MM.1S (cell line): Measurements from ENCODE around the gene RGL3.
A peak's percentile ranks its signal among the peaks of the same experiment; 100 is the strongest.
"Not testable (repeated sequence)": the region's sequence is repeated elsewhere in the genome, so short reads cannot be mapped to it uniquely, and the experiment has no call there.

Source experiments
- DNase-seq: peaks from one replicate; pipeline ENCODE4 v3.0.0-alpha.2; 2015
- H2AFZ ChIP-seq: fragments of 300-600 bp; sonication (generic); 2 replicates; pipeline ENCODE4 v1.6.0; 2016; ENCODE audit warnings: antibody characterized with exemption, low read length
- H3F3A ChIP-seq: fragments of 300-600 bp; sonication (generic); 2 replicates; pipeline ENCODE4 v1.6.1; 2016; ENCODE audit warnings: mild to moderate bottlenecking, antibody characterized with exemption, low read length, moderate library complexity, mixed read lengths; ENCODE audit not compliant: insufficient read depth
- H3K27ac ChIP-seq: fragments of 300-600 bp; sonication (generic); 2 replicates; pipeline ENCODE4 v1.5.1; 2016; ENCODE audit warnings: mild to moderate bottlenecking, low read length
- H3K27me3 ChIP-seq: fragments of 300-600 bp; sonication (generic); replicated peaks from 2 replicates; pipeline ENCODE4 v1.6.0; 2016; ENCODE audit warnings: low read length; ENCODE audit not compliant: insufficient read depth
- H3K36me3 ChIP-seq: fragments of 300-600 bp; sonication (generic); replicated peaks from 2 replicates; pipeline ENCODE4 v1.6.1; 2016; ENCODE audit warnings: mild to moderate bottlenecking, low read length, mixed read lengths; ENCODE audit not compliant: insufficient read depth
- H3K4me1 ChIP-seq: fragments of 300-600 bp; sonication (generic); 2 replicates; pipeline ENCODE4 v1.6.1; 2016; ENCODE audit warnings: low read length, mixed read lengths
- H3K4me2 ChIP-seq: fragments of 300-600 bp; sonication (generic); 2 replicates; pipeline ENCODE4 v1.6.0; 2016; ENCODE audit warnings: low read depth, low read length
- H3K4me3 ChIP-seq: fragments of 300-600 bp; sonication (generic); 2 replicates; pipeline ENCODE4 v1.5.1; 2016; ENCODE audit warnings: low read length, mixed read lengths
- H3K79me2 ChIP-seq: fragments of 300-600 bp; sonication (generic); 2 replicates; pipeline ENCODE4 v1.6.1; 2016; ENCODE audit warnings: mixed run types, low read length, mixed read lengths
- H3K9ac ChIP-seq: fragments of 300-600 bp; sonication (generic); 2 replicates; pipeline ENCODE4 v1.6.1; 2016; ENCODE audit warnings: low read length, mixed read lengths
- H3K9me2 ChIP-seq: fragments of 300-600 bp; sonication (generic); replicated peaks from 2 replicates; pipeline ENCODE4 v1.6.1; 2016; ENCODE audit warnings: mild to moderate bottlenecking, low read length, mixed read lengths; ENCODE audit not compliant: insufficient read depth
- H3K9me3 ChIP-seq: fragments of 300-600 bp; sonication (generic); replicated peaks from 2 replicates; pipeline ENCODE4 v1.6.1; 2016; ENCODE audit warnings: mild to moderate bottlenecking, low read length, mixed read lengths; ENCODE audit not compliant: insufficient read depth
- H4K20me1 ChIP-seq: fragments of 300-600 bp; sonication (generic); 2 replicates; pipeline ENCODE4 v1.6.1; 2016; ENCODE audit warnings: mild to moderate bottlenecking, low read length, moderate library complexity, mixed read lengths; ENCODE audit not compliant: insufficient read depth
- CTCF ChIP-seq: fragments of 300-600 bp; sonication (generic); IDR thresholded peaks from 2 replicates; pipeline ENCODE4 v1.5.1; 2016; ENCODE audit warnings: antibody characterized with exemption, low read length, mixed read lengths
- EZH2 ChIP-seq: fragments of 300-600 bp; sonication (generic); optimal IDR thresholded peaks from 2 replicates; pipeline ENCODE3; 2017; ENCODE audit warnings: low read depth, mild to moderate bottlenecking, antibody characterized with exemption, low read length, mixed read lengths
- EZH2phosphoT487 ChIP-seq: fragments of 300-600 bp; sonication (generic); IDR thresholded peaks from 2 replicates; pipeline ENCODE4 v1.6.1; 2018; ENCODE audit warnings: antibody characterized with exemption, low read length

The RGL3 gene

DNA sequence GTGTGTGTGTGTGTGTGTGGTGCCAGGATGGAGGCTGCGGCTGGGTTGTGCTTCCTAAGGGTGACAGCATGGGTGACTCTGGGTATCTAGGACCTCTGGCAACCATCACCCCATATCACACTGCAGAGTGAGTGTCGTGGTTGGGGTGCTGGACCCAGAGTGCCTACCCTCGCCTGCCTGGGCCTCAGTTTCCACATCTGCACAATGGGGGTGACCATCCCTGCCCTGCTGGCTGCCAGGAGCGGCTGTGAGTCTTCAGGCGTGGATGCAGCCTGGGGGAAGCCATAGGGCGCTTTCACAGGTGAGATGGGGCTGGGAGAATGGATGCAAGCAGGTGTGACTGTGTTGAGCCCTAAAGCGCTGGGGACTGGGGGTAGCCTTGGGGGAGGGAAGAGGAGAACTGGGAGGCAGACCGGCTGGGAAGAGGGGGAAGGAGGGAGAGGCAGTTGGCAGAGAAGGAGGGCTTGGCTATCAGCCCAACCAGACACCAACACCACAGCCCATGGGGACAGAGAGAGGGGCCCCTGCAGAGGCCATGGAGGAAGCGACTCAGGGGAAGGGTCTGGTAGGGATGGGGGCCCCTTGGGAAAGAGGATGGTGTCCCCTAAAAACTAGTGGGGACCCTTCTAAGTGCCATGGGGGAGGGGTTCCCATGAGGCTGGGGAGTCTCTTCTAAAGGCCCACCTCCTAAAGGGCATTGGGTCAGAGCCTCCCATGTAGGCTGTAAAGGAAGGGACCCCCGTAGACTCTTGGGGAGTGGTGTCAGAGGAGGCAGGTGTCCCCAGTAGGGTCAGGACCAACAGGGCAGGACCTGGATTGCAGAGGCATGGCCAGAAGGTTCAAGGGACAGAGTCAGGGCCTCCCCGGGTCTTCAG, 62.2 kb downstream of the RGL3 start:
- Histone ChIP-seq H3K27ac (no peak overlapping the region), H3K4me1 (no peaks in the 10 kb centered on the region), H3K79me2 (no peaks in the 10 kb centered on the region), H3K27me3 (peaks cover 30% of the 10 kb centered on the region), H4K20me1 (no peaks in the 10 kb centered on the region), H2AFZ (no peak overlapping the region), H3K36me3 (no peaks in the 10 kb centered on the region), H3K4me2 (no peak overlapping the region), H3F3A (no peaks in the 10 kb centered on the region), H3K9ac (no peak overlapping the region), H3K9me2 (no peaks in the 10 kb centered on the region), H3K4me3 (no peak overlapping the region), H3K9me3 (no peaks in the 10 kb centered on the region)
- TF ChIP-seq EZH2phosphoT487 (no peak), CTCF (no peak), EZH2 (no peak)
- no peak for DNase-seq

GRCh38 chr19:11356074-11356397, 63.1 kb downstream of the RGL3 start:
- no peaks in the 10 kb centered on the region for H3K79me2 ChIP-seq
- peaks cover 31% of the 10 kb centered on the region for H3K27me3 ChIP-seq
- no peak overlapping the region; the same call in 1 of the 2 replicates for H3K4me3 ChIP-seq
- DNase-seq: no peak
- H3K4me2 ChIP-seq: peak overlapping the region; percentile 68
- H3K9me2 ChIP-seq: no peaks in the 10 kb centered on the region
- H3K27ac ChIP-seq: no peak overlapping the region
- H3K36me3 ChIP-seq: no peaks in the 10 kb centered on the region
- H3K9me3 ChIP-seq: no peaks in the 10 kb centered on the region
- H3K4me1 ChIP-seq: no peaks in the 10 kb centered on the region
- no peak overlapping the region for H2AFZ ChIP-seq
- no peak overlapping the region for H3K9ac ChIP-seq
- TF ChIP-seq EZH2 (no peak), CTCF (no peak), EZH2phosphoT487 (no peak)
- no peaks in the 10 kb centered on the region for H3F3A ChIP-seq
- H4K20me1 ChIP-seq: no peaks in the 10 kb centered on the region

- no peaks in the 10 kb centered on the region for H3K9me3 ChIP-seq
- H3K9me2 ChIP-seq: no peaks in the 10 kb centered on the region
- H3K27ac ChIP-seq: no peak within 1 kb of the TSS
- H3K4me2 ChIP-seq: peak within 1 kb of the TSS; percentile 68
- H4K20me1 ChIP-seq: no peaks in the 10 kb centered on the region
- H2AFZ ChIP-seq: peak within 1 kb of the TSS; percentile 52; the same call in 1 of the 2 replicates
- H3K4me3 ChIP-seq: peak within 1 kb of the TSS; percentile 51; the same call in 1 of the 2 replicates
- H3F3A ChIP-seq: no peaks in the 10 kb centered on the region
- H3K4me1 ChIP-seq: no peaks in the 10 kb centered on the region
- H3K79me2 ChIP-seq: no peaks in the 10 kb centered on the region
- TF ChIP-seq EZH2: no peak
- TF ChIP-seq CTCF: no peak
- TF ChIP-seq EZH2phosphoT487: no peak
- DNase-seq: peak; percentile 88
- no peaks in the 10 kb centered on the region for H3K36me3 ChIP-seq
- H3K9ac ChIP-seq: no peak within 1 kb of the TSS
- H3K27me3 ChIP-seq: peaks cover 31% of the 10 kb centered on the region
Observed at GRCh38 chr19:11355160-11356073, 63.7 kb downstream of the RGL3 start, which contains the start of gene PLPPR2. TSS of gene PLPPR2 (plus strand) at chr19:11355432. CDS start at chr19:11357674, 2,242 bp downstream.

- H4K20me1 ChIP-seq, H2AFZ ChIP-seq: not testable (repeated sequence)
Observed at GRCh38 chr19:11354102-11354501, 65.0 kb downstream of the RGL3 start.

More at GRCh38 chr19:11354102-11354501, 65.0 kb downstream of the RGL3 start:
- H3K27ac ChIP-seq, H3K4me3 ChIP-seq, H3K4me2 ChIP-seq, H3K36me3 ChIP-seq, H3K79me2 ChIP-seq, H3K9me2 ChIP-seq, H3K9ac ChIP-seq, H3K9me3 ChIP-seq, DNase-seq, H3F3A ChIP-seq, H3K4me1 ChIP-seq: not testable (repeated sequence)
- H3K27me3 ChIP-seq: peaks cover 26% of the 10 kb centered on the region
